Fibroblast of skin of abdomen (primary cell): ENCODE data around the gene SOBP. TPM values are rescaled to one million over a fixed set of nuclear protein-coding genes. Genes with fewer than 3 reads are reported as not detected.
"Not testable (repeated sequence)": the region's sequence is repeated elsewhere in the genome, so short reads cannot be mapped to it uniquely, and the experiment has no call there.

Experiments
- DNase-seq: peaks from one replicate; pipeline ENCODE4 v3.0.0-alpha.2; 2013
- polyA plus RNA-seq, 2 experiments: library from polyadenylated mRNA; unstranded; fragments of 120-200 nt; gene quantifications; one replicate each; pipeline ENCODE4 v1.2.1, GENCODE V29; 2013; ENCODE audit not compliant: insufficient read length in 2 of 2

SOBP gene, protein sequence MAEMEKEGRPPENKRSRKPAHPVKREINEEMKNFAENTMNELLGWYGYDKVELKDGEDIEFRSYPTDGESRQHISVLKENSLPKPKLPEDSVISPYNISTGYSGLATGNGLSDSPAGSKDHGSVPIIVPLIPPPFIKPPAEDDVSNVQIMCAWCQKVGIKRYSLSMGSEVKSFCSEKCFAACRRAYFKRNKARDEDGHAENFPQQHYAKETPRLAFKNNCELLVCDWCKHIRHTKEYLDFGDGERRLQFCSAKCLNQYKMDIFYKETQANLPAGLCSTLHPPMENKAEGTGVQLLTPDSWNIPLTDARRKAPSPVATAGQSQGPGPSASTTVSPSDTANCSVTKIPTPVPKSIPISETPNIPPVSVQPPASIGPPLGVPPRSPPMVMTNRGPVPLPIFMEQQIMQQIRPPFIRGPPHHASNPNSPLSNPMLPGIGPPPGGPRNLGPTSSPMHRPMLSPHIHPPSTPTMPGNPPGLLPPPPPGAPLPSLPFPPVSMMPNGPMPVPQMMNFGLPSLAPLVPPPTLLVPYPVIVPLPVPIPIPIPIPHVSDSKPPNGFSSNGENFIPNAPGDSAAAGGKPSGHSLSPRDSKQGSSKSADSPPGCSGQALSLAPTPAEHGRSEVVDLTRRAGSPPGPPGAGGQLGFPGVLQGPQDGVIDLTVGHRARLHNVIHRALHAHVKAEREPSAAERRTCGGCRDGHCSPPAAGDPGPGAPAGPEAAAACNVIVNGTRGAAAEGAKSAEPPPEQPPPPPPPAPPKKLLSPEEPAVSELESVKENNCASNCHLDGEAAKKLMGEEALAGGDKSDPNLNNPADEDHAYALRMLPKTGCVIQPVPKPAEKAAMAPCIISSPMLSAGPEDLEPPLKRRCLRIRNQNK
- polyA plus RNA-seq (2013, experiment 1 of 2; ENCODE audit: insufficient read length) = 2.2 TPM
- polyA plus RNA-seq (2013, experiment 2 of 2; ENCODE audit: insufficient read length) = 2.4 TPM

GRCh38 chr6:107489636-107490565, at the start of gene SOBP:
TSS of gene SOBP (plus strand) at chr6:107490117. CDS start at chr6:107490617, 500 bp downstream.
- peak; percentile 52 for DNase-seq

GRCh38 chr6:107440936-107441335, 49.0 kb upstream of the SOBP start:
- no peak for DNase-seq

- no peak for DNase-seq
Observed at GRCh38 chr6:107441682-107442081, 48.2 kb upstream of the SOBP start.

- DNase-seq = no peak
Observed at GRCh38 chr6:107442938-107443607, 46.8 kb upstream of the SOBP start.

DNA sequence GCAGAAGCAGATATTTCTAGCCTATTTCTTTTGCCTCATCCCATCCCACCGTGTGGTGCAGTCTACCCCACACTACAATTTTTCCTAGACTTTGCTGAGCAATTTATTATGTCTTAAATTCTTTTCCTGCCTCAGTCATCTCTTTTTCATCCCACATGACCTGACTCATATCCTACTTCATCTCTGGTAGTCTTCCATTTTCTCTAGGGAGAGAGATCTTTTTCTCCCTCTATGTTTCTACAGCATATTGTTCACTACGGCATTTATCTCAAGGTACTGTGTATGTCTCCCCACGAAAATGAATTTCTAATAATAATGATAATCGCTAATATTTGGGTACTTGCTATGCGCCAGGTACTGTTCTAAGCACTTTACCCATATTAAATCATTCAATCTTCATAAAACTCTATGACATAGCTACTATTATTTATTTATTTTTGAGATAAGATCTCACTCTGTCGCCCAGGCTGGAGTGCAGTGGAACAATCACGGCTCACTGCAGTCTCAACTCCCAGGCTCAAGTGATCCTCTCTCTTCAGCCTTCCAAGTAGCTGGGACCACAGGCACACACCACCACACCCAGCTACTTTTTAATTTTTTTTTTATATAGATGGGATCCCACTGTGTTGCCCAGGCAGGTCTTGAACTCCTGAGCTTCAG, 46.2 kb upstream of the SOBP start:
- peak; percentile 28 for DNase-seq

- peak; percentile 33 for DNase-seq
Observed at GRCh38 chr6:107444277-107444676, 45.6 kb upstream of the SOBP start.

- no peak for DNase-seq
Observed at GRCh38 chr6:107447663-107448216, 42.2 kb upstream of the SOBP start.

DNA sequence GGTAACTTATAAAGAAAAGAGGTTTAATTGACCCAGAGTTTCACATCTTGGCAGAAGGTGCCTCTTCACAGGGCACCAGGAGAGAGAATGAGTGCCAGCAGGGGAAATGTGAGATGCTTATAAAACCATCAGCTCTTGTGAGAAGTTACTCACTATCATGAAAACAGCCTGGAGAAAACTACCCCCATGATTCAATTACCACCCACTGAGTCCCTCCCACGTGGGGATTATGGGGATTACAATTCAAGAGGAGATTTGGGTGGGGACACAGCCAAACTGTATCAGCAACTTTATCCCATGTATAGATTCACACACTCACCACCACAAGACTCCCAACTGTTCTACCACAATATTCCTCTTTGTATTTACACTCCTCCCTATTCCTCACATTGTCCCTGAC, 41.1 kb upstream of the SOBP start:
- DNase-seq = no peak

DNA sequence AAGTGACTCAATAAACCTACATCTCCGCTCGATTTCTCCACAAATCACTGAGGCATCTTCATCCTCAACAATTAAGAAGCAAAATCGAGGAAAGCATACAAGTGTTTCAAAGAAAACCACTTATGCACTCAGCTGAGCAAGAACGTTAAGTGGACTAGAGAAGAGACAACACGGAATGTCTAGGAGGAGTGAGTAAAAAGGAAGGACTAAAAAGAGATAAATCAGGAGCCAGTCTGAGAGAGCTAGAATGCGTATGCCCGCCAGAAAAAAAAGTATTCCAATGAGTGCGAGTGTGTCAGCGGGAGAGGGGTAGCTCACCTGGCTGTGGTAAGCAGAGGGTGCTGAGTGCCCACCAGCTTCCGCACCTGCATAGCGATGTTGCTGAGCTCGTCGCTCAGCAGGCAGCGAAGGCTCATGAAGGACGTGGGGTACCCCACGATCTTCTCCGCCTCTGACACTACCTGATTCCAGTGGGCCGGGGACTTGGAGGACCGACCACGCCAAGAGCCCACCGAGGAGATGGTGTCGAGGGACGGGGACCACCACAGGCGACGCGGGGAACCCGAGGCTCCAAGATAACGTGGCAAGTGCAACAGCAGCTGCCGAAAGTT, 31.1 kb upstream of the SOBP start:
- peak; percentile 9 for DNase-seq

DNA sequence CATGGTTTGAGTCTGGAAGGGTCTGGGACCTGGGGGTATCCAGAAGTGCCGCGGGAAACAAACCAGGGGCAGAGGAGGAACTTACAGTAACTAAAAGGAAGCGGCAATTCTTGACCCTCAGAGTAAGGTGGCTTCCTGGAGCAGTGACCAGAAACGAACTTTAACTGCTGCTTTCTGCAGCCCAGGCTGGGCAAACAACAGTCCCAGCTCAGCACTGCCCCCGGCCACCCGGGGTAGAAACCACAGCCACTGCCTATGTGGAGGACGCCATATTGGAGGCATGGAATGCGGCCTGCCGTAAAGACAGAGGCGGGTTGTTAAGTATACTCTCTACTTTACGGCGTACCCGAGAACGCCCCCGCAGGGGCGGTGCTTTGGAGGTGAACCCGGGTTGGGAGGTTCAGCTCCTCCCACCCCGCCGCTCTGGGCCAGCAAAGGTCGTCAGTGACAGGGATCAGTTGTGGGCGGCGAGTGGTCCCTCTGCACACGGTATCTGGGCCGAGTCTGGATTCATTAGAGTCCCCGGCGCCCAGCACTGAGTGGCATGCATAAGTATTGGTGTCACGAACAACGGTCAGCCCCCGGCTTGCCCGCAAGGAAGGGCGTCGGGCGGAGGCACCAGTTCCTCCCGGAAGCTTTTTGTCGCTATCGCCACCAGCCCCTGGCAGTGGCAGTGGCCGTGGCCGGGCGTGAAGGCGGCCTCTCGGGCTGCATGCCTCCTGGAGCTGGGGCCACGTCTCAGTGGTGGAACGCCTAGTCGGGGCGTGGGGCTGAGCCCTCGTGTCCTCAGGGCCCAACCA, 30.4 kb upstream of the SOBP start, which contains the start of gene PDSS2:
PDSS2 (minus strand) TSS at position 282 of the 800 bp plus-strand sequence; CDS start at position 3, 279 bp downstream.
- peak; percentile 97 for DNase-seq

DNA sequence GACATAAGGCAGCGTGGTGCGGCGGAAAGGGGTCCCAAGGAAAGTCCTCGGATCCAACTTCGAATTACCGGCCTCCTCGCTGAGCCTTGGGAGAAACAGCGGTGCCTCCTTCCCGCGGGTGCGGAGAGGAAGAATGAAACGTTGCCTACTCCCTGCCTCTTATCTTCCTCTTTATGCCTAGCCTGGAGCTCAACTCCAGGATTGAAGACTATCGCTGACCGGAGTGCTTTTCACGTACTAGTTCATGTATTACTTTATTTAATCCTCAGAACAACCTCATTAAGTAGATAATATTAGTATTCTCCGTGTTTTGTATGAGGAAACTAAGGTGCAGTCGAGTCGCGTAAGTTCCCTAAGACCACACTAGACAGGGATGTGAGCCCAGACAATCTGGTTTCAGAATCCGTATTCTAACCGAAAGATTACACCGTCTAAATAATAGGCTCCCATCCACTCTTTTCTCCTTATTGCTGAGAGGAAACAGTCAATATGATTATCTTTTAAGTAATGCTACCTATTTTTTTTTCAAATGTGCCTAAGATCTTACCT, 29.8 kb upstream of the SOBP start:
- DNase-seq = no peak

DNA sequence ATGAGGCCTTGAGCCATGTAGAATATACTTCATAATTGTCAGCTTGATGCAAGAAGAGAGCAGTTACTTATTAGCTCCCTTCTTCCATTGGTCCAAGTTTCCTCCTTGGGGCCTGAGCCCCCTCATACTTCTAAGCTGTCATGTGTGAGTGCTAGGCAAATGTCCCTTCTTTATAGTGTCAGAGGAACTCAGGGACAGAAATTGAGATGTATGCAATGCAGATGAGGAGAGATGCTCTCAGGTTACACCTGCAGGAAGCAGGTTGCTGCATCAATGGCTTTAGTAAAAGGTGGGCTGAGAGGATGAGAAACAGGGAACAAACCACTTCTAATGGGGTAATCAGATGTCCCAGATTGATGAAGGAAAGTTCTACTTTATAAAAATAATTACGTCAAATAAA, 23.9 kb upstream of the SOBP start:
- no peak for DNase-seq

DNA sequence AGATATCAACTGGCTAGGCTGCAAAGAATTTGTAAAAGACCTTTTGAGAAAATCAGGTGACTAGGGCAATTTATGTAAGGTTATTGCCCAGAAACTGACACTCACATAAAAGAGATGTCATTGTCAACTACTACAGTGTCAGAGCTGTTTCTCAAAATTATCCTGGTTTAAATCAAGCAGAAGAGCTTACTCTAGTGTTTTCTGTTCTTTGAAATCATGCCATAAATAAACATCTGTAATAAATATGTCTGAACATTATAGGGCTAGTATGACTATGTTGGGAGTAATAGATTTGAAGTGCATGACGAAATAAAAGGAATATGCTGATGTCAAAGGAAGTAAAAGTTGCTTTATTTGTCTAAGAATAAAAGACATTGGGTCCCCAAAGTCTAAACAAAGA, 19.6 kb upstream of the SOBP start:
- DNase-seq = no peak

GRCh38 chr6:107473660-107474059, 16.3 kb upstream of the SOBP start:
- no peak for DNase-seq

DNA sequence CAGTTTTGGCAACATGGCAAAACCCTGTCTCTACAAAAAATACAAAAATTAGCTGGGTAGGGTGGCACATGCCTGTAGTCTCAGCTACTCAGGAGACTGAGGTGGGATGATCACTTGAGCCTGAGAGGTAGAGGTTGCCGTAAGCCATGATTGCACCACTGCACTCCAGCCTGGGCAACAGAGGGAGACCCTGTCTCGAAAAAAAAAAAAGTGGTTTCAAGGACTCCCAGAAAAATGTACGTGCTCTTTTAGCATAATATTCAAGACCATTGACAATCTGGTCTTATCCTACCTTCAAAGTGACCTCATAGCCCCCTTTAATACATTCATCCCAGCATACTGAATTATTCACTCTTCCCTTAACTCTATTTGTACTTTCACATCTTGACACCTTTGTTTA, 14.6 kb upstream of the SOBP start:
- DNase-seq = not testable (repeated sequence)

DNA sequence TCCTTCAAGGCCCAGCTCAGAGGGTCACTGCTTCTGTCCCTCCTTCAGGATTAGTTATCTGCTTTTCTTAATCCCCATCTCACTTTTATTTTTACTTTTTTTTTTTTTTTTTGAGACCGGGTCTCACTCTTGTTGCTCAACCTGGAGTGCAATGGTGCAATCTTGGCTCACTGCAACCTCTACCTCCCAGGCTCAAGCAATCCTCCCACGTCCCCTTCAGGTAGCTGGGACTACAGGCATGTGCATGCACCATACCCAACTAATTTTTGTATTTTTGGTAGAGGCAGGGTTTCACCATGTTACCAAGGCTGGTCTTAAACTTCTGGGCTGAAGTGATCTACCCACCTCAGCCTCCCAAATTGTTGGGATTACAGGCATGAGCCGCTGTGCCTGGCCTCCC, 14.1 kb upstream of the SOBP start:
- not testable (repeated sequence) for DNase-seq

DNA sequence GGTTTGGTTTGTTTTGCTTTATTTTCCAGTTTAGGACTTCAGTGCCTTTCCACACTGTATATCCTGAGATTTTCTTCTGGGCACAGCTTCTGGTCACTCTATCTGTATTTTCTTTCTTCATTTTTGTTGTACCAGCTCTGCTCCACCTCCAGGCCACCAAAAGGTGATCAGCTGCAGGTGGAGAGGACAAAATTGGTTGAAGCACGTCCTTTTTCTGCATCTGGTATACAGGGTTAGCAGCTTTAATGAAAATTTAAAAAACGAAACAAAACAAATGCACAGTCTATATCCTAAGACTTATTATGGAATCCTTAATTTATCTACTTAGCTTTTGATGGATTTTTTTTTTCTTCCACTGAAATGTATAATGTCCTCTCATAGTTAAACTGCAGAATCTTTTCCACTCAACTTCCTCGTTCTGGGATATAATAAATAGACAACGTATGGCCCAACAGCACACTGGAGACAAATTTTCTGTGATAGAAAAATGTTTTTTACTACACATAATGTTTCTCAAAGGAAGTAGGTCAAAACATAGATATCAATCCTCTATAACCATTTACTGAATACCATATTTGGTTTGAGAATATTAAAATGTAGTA, 10.7 kb upstream of the SOBP start:
- DNase-seq = no peak

GRCh38 chr6:107485157-107485556, 4.8 kb upstream of the SOBP start:
- no peak for DNase-seq
